ENCODE results near the gene UXS1. TPM values are rescaled to one million over a fixed set of nuclear protein-coding genes. Genes with fewer than 3 reads are reported as not detected.

The UXS1 gene
- total RNA-seq, 4 donors from 2014 or later, result 32.2 to 94.2 (median 36.0) TPM

DNA sequence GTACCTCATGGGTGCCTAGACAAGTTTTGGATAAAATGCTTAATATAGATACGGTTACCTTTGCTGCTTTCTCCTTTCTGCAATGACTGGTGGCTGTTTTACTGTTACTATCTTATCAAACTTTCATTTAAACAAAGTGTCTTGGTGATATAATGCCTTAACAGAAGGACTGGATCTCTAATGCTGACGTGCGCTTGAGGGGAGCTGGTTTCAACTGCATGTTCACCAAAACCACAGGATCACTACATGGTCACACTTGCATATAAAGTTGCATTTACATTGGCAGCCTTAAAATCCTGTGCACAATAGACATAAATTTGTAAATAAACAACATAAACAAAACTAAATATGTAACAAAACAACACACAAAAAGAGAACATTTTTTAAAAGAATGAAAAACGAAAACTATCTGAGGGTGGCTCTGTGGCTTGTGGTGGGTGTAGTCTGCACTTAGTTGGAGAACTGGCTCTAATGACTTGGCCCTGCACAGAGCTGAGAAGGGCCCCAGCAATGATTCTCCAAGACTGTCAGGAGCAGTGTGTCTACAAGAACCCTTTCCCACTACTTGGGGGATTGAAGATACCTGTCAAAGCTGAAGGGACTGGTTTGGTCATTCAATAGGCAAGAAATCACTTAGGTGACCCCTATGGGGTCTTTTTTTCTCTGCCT, 135.5 kb downstream of the UXS1 start:
- TF ChIP-seq CTCF (IDR thresholded peaks at IDR 0.05), result no peak
- no peak for TF ChIP-seq POLR2A (IDR thresholded peaks at IDR 0.05)
- H3K36me3 ChIP-seq, result no peaks in the 10 kb centered on the region
- H3K27ac ChIP-seq, result no peak overlapping the region
- no peak for DNase-seq
- no peaks in the 10 kb centered on the region for H3K4me1 ChIP-seq
- H3K27me3 ChIP-seq, result no peaks in the 10 kb centered on the region
- no peak overlapping the region for H3K4me3 ChIP-seq (replicated peaks in 1 of 3)
- no peaks in the 10 kb centered on the region for H3K9me3 ChIP-seq
- 92 to 94% methylated on average over 4 of the region's 4 CpGs for WGBS, 2 donors
- intact Hi-C loops (cut with DNase I), result no loop called here

DNA sequence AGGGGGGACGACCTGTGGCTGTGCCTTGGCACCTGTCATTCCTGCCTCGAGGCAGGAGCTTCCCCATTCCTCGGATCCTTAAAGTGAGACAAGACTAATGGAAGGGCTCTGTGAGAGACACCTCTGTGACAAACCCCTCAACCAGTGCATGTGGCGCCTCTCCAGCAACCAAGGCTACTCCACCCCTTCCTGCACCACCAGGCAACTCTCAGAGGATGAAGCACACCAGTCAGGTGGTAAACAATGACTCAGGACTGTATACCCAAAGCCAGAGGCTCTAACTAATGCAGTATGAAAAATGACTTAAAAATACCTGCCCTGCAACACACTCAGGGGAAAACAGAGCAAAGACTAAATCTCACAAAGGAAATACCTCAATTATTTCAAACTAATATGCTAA, 136.9 kb downstream of the UXS1 start:
- 67 to 86% methylated on average over 4 of the region's 4 CpGs for WGBS, 2 donors
- H3K9me3 ChIP-seq, result no peaks in the 10 kb centered on the region
- H3K4me1 ChIP-seq, result no peaks in the 10 kb centered on the region
- no peaks in the 10 kb centered on the region for H3K36me3 ChIP-seq
- no peaks in the 10 kb centered on the region for H3K27me3 ChIP-seq
- intact Hi-C loops (cut with DNase I), result no loop called here
- H3K4me3 ChIP-seq (replicated peaks in 1 of 3), result no peak overlapping the region
- no peak for DNase-seq
- TF ChIP-seq POLR2A (IDR thresholded peaks at IDR 0.05) (no peak), CTCF (IDR thresholded peaks at IDR 0.05) (no peak)
- H3K27ac ChIP-seq, result no peak overlapping the region

DNA sequence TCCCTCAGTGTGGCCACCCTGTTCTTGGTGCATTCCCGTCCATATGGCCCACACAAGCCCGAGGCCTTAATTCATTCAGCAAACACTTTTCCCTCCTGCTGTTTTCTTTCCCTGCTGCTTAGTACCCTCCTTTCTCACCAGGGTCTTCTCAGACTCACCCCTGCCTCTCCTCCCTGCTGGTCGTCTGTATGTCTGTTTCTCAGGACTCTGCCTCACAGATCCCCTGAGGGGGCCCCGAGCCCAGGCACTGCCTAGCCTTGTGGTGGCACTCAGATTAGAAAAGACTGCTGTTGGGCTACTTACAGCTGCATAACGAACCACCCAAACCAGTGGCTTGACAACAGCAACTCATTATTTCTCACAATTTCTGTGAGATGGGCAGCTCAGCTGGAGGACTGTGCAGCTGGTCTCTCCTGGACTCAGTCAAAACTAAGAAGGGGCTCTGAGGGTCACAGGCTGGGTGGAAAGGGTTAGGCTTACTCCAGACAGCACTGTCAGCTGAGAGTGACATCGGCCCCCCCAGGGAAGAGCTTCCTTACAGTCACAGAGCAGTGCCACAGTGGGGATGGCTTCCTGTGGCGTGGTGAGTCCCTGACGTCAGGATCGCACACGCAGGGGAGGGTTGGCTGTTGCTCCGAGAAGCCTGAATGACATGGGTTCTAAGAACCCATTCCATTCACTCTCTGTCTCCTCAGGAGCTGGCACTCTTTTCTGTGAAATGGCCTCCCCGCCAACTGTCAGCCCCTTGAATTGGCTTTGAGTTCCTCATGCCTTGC, 139.0 kb downstream of the UXS1 start:
- TF ChIP-seq CTCF (IDR thresholded peaks at IDR 0.05) (no peak), POLR2A (IDR thresholded peaks at IDR 0.05) (no peak)
- WGBS, 2 donors, result 89 to 91% methylated on average over 8 to 12 of the region's 12 CpGs
- H3K27ac ChIP-seq, result no peak overlapping the region
- H3K27me3 ChIP-seq, result no peaks in the 10 kb centered on the region
- H3K9me3 ChIP-seq, result no peaks in the 10 kb centered on the region
- no peaks in the 10 kb centered on the region for H3K4me1 ChIP-seq
- no peak for DNase-seq
- no peak overlapping the region for H3K4me3 ChIP-seq (replicated peaks in 1 of 3)
- no peaks in the 10 kb centered on the region for H3K36me3 ChIP-seq
- intact Hi-C loops (cut with DNase I), result no loop called here

GRCh38 chr2:106054321-106054720, 139.8 kb downstream of the UXS1 start:
- TF ChIP-seq POLR2A (IDR thresholded peaks at IDR 0.05) (no peak), CTCF (IDR thresholded peaks at IDR 0.05) (no peak)
- 96% methylated on average over 9 of the region's 9 CpGs for WGBS, 2 donors

GRCh38 chr2:106053581-106053980, 140.5 kb downstream of the UXS1 start:
- Histone ChIP-seq H3K4me3 (replicated peaks in 1 of 3) (no peak overlapping the region), H3K27ac (no peak overlapping the region), H3K27me3 (no peaks in the 10 kb centered on the region), H3K9me3 (no peaks in the 10 kb centered on the region), H3K4me1 (no peaks in the 10 kb centered on the region), H3K36me3 (no peaks in the 10 kb centered on the region)
- 90 to 93% methylated on average over 6 of the region's 6 CpGs for WGBS, 2 donors
- intact Hi-C loops (cut with DNase I), result no loop called here
- no peak for DNase-seq
- TF ChIP-seq POLR2A (IDR thresholded peaks at IDR 0.05), result no peak
- no peak for TF ChIP-seq CTCF (IDR thresholded peaks at IDR 0.05)

More at GRCh38 chr2:106054321-106054720, 139.8 kb downstream of the UXS1 start:
- Histone ChIP-seq H3K27ac (no peak overlapping the region), H3K4me3 (replicated peaks in 1 of 3) (no peak overlapping the region), H3K9me3 (no peaks in the 10 kb centered on the region), H3K36me3 (no peaks in the 10 kb centered on the region), H3K27me3 (no peaks in the 10 kb centered on the region), H3K4me1 (no peaks in the 10 kb centered on the region)
- intact Hi-C loops (cut with DNase I), result no loop called here
- DNase-seq, result no peak
